ENCODE measurements around the gene CLSTN3.
A peak's percentile ranks its signal among the peaks of the same experiment; 100 is the strongest.
"Not testable (repeated sequence)": the region's sequence is repeated elsewhere in the genome, so short reads cannot be mapped to it uniquely, and the experiment has no call there.

Gene CLSTN3

GRCh38 chr12:7106082-7106481 lies 24.1 kb upstream of the CLSTN3 start:
- no peak for DNase-seq

- DNase-seq = not testable (repeated sequence)
These were observed 23.0 kb upstream of the CLSTN3 start for GRCh38 chr12:7107181-7107580.

GRCh38 chr12:7107636-7108002 lies 22.6 kb upstream of the CLSTN3 start:
- no peak for DNase-seq

- DNase-seq = peak in 1 of 2 experiments; percentile 18
These were observed 22.0 kb upstream of the CLSTN3 start for GRCh38 chr12:7108003-7108795.

GRCh38 chr12:7108796-7109571 lies 21.2 kb upstream of the CLSTN3 start, which contains the start of gene C1RL:
C1RL (minus strand) TSS chr12:7109214; CDS start chr12:7109180, 34 bp downstream.
- peak in 1 of 2 experiments; percentile 63 for DNase-seq

GRCh38 chr12:7109572-7109920 lies 20.6 kb upstream of the CLSTN3 start:
- DNase-seq = no peak

- no peak for DNase-seq
These were observed 19.5 kb upstream of the CLSTN3 start for GRCh38 chr12:7110661-7111060.

GRCh38 chr12:7112041-7112440 lies 18.1 kb upstream of the CLSTN3 start:
- DNase-seq = no peak

- DNase-seq = no peak
These were observed 16.7 kb upstream of the CLSTN3 start for GRCh38 chr12:7113389-7113871.

- no peak for DNase-seq
These were observed 16.2 kb upstream of the CLSTN3 start for GRCh38 chr12:7114008-7114407.

- no peak for DNase-seq
These were observed 15.3 kb upstream of the CLSTN3 start for GRCh38 chr12:7114851-7115250.

GRCh38 chr12:7116196-7116595 lies 14.0 kb upstream of the CLSTN3 start:
- DNase-seq = no peak

GRCh38 chr12:7116916-7117315 lies 13.3 kb upstream of the CLSTN3 start:
- no peak for DNase-seq

GRCh38 chr12:7117670-7118069 lies 12.5 kb upstream of the CLSTN3 start:
- no peak for DNase-seq

GRCh38 chr12:7118881-7119280 lies 11.3 kb upstream of the CLSTN3 start:
- DNase-seq = no peak

GRCh38 chr12:7120166-7120565 lies 10.0 kb upstream of the CLSTN3 start:
- no peak for DNase-seq

GRCh38 chr12:7121324-7121723 lies 8.8 kb upstream of the CLSTN3 start:
- DNase-seq = no peak

- DNase-seq = no peak
These were observed 7.1 kb upstream of the CLSTN3 start for GRCh38 chr12:7122811-7123769.

- DNase-seq = no peak
These were observed 6.2 kb upstream of the CLSTN3 start for GRCh38 chr12:7123806-7124522.

GRCh38 chr12:7125632-7126227 lies 4.4 kb upstream of the CLSTN3 start:
- no peak for DNase-seq

GRCh38 chr12:7127916-7128626 lies 2.1 kb upstream of the CLSTN3 start:
- DNase-seq = no peak
